SU-DHL-6 (cell line): ENCODE results near the gene ZMPSTE24.

Experiments used
- H2AFZ ChIP-seq: fragments of 200-600 bp; sonication (generic); 2 replicates; pipeline ENCODE4 v1.6.1; 2014; ENCODE audit warnings: low read depth, mild to moderate bottlenecking, moderate library complexity, mixed read lengths, antibody characterized with exemption, low read length; ENCODE audit not compliant: severe bottlenecking
- H3F3A ChIP-seq: fragments of 200-600 bp; shearing (Covaris generic); 2 replicates; pipeline ENCODE4 v1.6.0; 2016; ENCODE audit warnings: antibody characterized with exemption, mild to moderate bottlenecking; ENCODE audit not compliant: insufficient read depth
- H3K27ac ChIP-seq: fragments of 200-600 bp; sonication (generic); 2 replicates; pipeline ENCODE4 v1.5.1; 2016; ENCODE audit warnings: low read depth, mild to moderate bottlenecking, low read length, moderate library complexity, mixed read lengths
- H3K27me3 ChIP-seq: fragments of 200-600 bp; sonication (generic), shearing (Covaris generic); 2 replicates; pipeline ENCODE4 v1.6.0; 2014; ENCODE audit warnings: mild to moderate bottlenecking, low read length
- H3K36me3 ChIP-seq: fragments of 200-600 bp; sonication (generic); 2 replicates; pipeline ENCODE4 v1.6.1; 2014; ENCODE audit warnings: mild to moderate bottlenecking, low read length, mixed read lengths
- H3K4me2 ChIP-seq: fragments of 300-600, 200-600 bp; shearing (Covaris generic), sonication (generic); 2 replicates; pipeline ENCODE4 v1.6.0; 2014; ENCODE audit warnings: low read length, low read depth, mild to moderate bottlenecking; ENCODE audit not compliant: poor library complexity, severe bottlenecking
- H3K4me3 ChIP-seq: fragments of 200-600 bp; sonication (generic); 2 replicates; pipeline ENCODE4 v1.5.1; 2014; ENCODE audit warnings: antibody characterized with exemption, low read length, mild to moderate bottlenecking, mixed read lengths; ENCODE audit not compliant: insufficient read depth, poor library complexity, severe bottlenecking
- H3K79me2 ChIP-seq: fragments of 200-600 bp; sonication (generic); 2 replicates; pipeline ENCODE4 v1.6.1; 2014; ENCODE audit warnings: mild to moderate bottlenecking, low read length, moderate library complexity; ENCODE audit not compliant: insufficient read depth
- H3K9ac ChIP-seq: fragments of 200-600 bp; sonication (generic); 2 replicates; pipeline ENCODE4 v1.7.0; 2014; ENCODE audit warnings: mild to moderate bottlenecking, low read length
- H3K9me2 ChIP-seq: fragments of 200-600 bp; sonication (generic); replicated peaks from 2 replicates; pipeline ENCODE4 v1.6.1; 2014; ENCODE audit warnings: low read length; ENCODE audit not compliant: insufficient read depth
- H3K9me3 ChIP-seq: fragments of 200-600 bp; sonication (generic); 2 replicates; pipeline ENCODE4 v1.6.1; 2014; ENCODE audit warnings: low read length, mixed read lengths; ENCODE audit not compliant: insufficient read depth
- H4K20me1 ChIP-seq: fragments of 200-600 bp; sonication (generic); 2 replicates; pipeline ENCODE4 v1.6.1; 2014; ENCODE audit warnings: low read depth, mild to moderate bottlenecking, antibody characterized with exemption, low read length, moderate library complexity, mixed read lengths
- CTCF ChIP-seq: fragments of 200-600 bp; sonication (generic); IDR thresholded peaks from one replicate; pipeline ENCODE4 v1.5.1; 2017; ENCODE audit warnings: antibody characterized with exemption, mild to moderate bottlenecking, low read length, moderate library complexity; ENCODE audit not compliant: insufficient read depth, poor library complexity, severe bottlenecking
- EZH2phosphoT487 ChIP-seq: fragments of 200-600 bp; sonication (generic), shearing (Covaris generic); conservative IDR thresholded peaks from 2 replicates; pipeline ENCODE4 v1.6.1; 2018; ENCODE audit warnings: mild to moderate bottlenecking, antibody characterized with exemption, low read length, moderate library complexity, mixed read lengths

ZMPSTE24 gene

GRCh38 chr1:40309374-40310128 is 51.5 kb downstream of the ZMPSTE24 start:
- no peak overlapping the region for H3K4me2 ChIP-seq

GRCh38 chr1:40310129-40310461 is 52.1 kb downstream of the ZMPSTE24 start:
- H3K9ac ChIP-seq = no peak overlapping the region
- H3K27ac ChIP-seq = no peak overlapping the region
- no peaks in the 10 kb centered on the region for H3K9me2 ChIP-seq
- no peaks in the 10 kb centered on the region for H3F3A ChIP-seq
- no peaks in the 10 kb centered on the region for H3K27me3 ChIP-seq
- TF ChIP-seq EZH2phosphoT487 (no peak), CTCF (no peak)
- no peaks in the 10 kb centered on the region for H3K9me3 ChIP-seq
- H3K4me3 ChIP-seq = no peak overlapping the region
- H3K36me3 ChIP-seq = no peaks in the 10 kb centered on the region
- no peaks in the 10 kb centered on the region for H4K20me1 ChIP-seq
- H3K79me2 ChIP-seq = no peaks in the 10 kb centered on the region
- H3K4me2 ChIP-seq = no peak overlapping the region
- no peak overlapping the region for H2AFZ ChIP-seq

More at GRCh38 chr1:40309374-40310128, 51.5 kb downstream of the ZMPSTE24 start:
- H3K79me2 ChIP-seq = no peaks in the 10 kb centered on the region
- H3K36me3 ChIP-seq = no peaks in the 10 kb centered on the region
- no peak overlapping the region for H3K27ac ChIP-seq
- H3K27me3 ChIP-seq = no peaks in the 10 kb centered on the region
- H3K4me3 ChIP-seq = no peak overlapping the region
- no peaks in the 10 kb centered on the region for H4K20me1 ChIP-seq
- no peaks in the 10 kb centered on the region for H3F3A ChIP-seq
- TF ChIP-seq EZH2phosphoT487 (no peak), CTCF (no peak)
- H3K9me2 ChIP-seq = no peaks in the 10 kb centered on the region
- no peaks in the 10 kb centered on the region for H3K9me3 ChIP-seq
- no peak overlapping the region for H3K9ac ChIP-seq
- no peak overlapping the region for H2AFZ ChIP-seq

- H4K20me1 ChIP-seq = no peaks in the 10 kb centered on the region
- H3K9me3 ChIP-seq = no peaks in the 10 kb centered on the region
- no peak overlapping the region for H3K4me3 ChIP-seq
- H3K4me2 ChIP-seq = no peak overlapping the region
- TF ChIP-seq EZH2phosphoT487 = no peak
- no peak for TF ChIP-seq CTCF
- no peak overlapping the region for H2AFZ ChIP-seq
- no peak overlapping the region for H3K27ac ChIP-seq
- no peaks in the 10 kb centered on the region for H3K79me2 ChIP-seq
- no peaks in the 10 kb centered on the region for H3K27me3 ChIP-seq
- H3K9ac ChIP-seq = no peak overlapping the region
- H3F3A ChIP-seq = no peaks in the 10 kb centered on the region
- H3K36me3 ChIP-seq = no peaks in the 10 kb centered on the region
- no peaks in the 10 kb centered on the region for H3K9me2 ChIP-seq
Observed at GRCh38 chr1:40310983-40311642, 53.1 kb downstream of the ZMPSTE24 start.
